Measurements from ENCODE around the gene HK2.

The HK2 gene

DNA sequence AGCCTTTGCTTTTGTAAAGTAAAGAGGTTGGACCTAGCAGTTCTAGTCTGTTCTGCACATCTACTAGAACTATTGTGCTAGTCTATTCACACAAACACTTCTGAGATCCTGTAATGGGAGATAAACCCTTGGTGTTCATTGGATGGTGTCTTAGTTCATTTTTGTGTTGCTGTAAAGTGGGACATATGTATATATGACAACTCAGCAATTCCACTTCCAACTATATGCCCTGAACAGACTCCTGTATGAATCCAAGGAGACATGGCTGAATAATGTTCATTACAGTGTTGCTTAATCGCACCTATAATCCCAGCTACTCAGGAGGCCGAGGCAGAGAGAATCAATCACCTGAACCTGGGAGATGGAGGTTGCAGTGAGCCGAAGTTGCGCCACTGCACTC, 23.3 kb downstream of the HK2 start:
- Histone ChIP-seq H3K4me1 (ENCODE audit: insufficient read depth, low read length) (no peaks in the 10 kb centered on the region), H3K27ac (ENCODE audit: low read length) (no peak overlapping the region), H3K4me2 (ENCODE audit: insufficient read depth, low read length) (no peak overlapping the region), H3K9me3 (ENCODE audit: insufficient read depth, low read length, severe bottlenecking) (no peaks in the 10 kb centered on the region), H3K9ac (ENCODE audit: low read depth, low read length) (no peak overlapping the region), H3K36me3 (ENCODE audit: insufficient read depth, low read length) (peaks cover 95% of the 10 kb centered on the region), H3K27me3 (ENCODE audit: insufficient read depth, low read length, poor library complexity) (no peaks in the 10 kb centered on the region), H3K4me3 (ENCODE audit: low read depth in 1 of 2, low read length in 2 of 2) (no peak overlapping the region), H2AFZ (ENCODE audit: low read depth, low read length) (no peak overlapping the region), H4K20me1 (ENCODE audit: insufficient read depth, low read length) (peaks cover 52% of the 10 kb centered on the region), H3K79me2 (ENCODE audit: insufficient read depth, low read length) (peaks cover 81% of the 10 kb centered on the region)
- TF ChIP-seq, protein P1, sequence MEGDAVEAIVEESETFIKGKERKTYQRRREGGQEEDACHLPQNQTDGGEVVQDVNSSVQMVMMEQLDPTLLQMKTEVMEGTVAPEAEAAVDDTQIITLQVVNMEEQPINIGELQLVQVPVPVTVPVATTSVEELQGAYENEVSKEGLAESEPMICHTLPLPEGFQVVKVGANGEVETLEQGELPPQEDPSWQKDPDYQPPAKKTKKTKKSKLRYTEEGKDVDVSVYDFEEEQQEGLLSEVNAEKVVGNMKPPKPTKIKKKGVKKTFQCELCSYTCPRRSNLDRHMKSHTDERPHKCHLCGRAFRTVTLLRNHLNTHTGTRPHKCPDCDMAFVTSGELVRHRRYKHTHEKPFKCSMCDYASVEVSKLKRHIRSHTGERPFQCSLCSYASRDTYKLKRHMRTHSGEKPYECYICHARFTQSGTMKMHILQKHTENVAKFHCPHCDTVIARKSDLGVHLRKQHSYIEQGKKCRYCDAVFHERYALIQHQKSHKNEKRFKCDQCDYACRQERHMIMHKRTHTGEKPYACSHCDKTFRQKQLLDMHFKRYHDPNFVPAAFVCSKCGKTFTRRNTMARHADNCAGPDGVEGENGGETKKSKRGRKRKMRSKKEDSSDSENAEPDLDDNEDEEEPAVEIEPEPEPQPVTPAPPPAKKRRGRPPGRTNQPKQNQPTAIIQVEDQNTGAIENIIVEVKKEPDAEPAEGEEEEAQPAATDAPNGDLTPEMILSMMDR (IDR thresholded peaks at IDR 0.05; ENCODE audit: borderline replicate concordance, extremely low read depth, low read length, poor library complexity, severe bottlenecking) = no peak
- TF ChIP-seq EZH2 (IDR thresholded peaks at IDR 0.05; ENCODE audit: borderline replicate concordance, low read depth, low read length, severe bottlenecking) = no peak
- DNase-seq = no peak
- ATAC-seq (ENCODE audit: insufficient read depth, low read depth) = no peak

DNA sequence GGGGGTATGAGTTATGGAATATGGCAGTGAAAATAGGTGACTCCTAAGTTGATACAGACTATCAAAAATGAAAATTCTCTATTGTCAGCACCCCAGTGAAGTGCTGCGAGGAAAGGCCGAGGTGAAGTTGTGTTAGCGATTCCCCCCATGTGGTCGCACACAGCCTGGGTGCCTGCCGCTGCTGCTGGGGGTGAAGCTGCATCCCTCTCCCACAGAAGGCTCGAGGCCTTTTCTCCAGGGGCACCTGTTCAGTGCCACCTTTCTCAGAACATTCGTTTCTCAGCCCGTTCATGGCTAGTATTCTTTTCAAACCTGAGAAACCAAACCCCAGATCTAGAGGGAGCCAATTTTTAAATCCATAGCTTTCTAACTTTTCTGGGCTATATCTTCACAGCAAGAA, 23.8 kb downstream of the HK2 start:
- H3K9ac ChIP-seq (ENCODE audit: low read depth, low read length) = no peak overlapping the region
- no peak for TF ChIP-seq EZH2 (IDR thresholded peaks at IDR 0.05; ENCODE audit: borderline replicate concordance, low read depth, low read length, severe bottlenecking)
- TF ChIP-seq, protein P1 (IDR thresholded peaks at IDR 0.05; ENCODE audit: borderline replicate concordance, extremely low read depth, low read length, poor library complexity, severe bottlenecking) = no peak
- peaks cover 81% of the 10 kb centered on the region for H3K79me2 ChIP-seq (ENCODE audit: insufficient read depth, low read length)
- H3K9me3 ChIP-seq (ENCODE audit: insufficient read depth, low read length, severe bottlenecking) = no peaks in the 10 kb centered on the region
- H3K27ac ChIP-seq (ENCODE audit: low read length) = no peak overlapping the region
- DNase-seq (no peak), ATAC-seq (ENCODE audit: insufficient read depth, low read depth) (no peak)
- no peaks in the 10 kb centered on the region for H3K27me3 ChIP-seq (ENCODE audit: insufficient read depth, low read length, poor library complexity)
- no peak overlapping the region for H3K4me3 ChIP-seq (ENCODE audit: low read depth in 1 of 2, low read length in 2 of 2)
- H3K4me2 ChIP-seq (ENCODE audit: insufficient read depth, low read length) = no peak overlapping the region
- peaks cover 53% of the 10 kb centered on the region for H4K20me1 ChIP-seq (ENCODE audit: insufficient read depth, low read length)
- no peak overlapping the region for H2AFZ ChIP-seq (ENCODE audit: low read depth, low read length)
- H3K36me3 ChIP-seq (ENCODE audit: insufficient read depth, low read length) = peaks cover 95% of the 10 kb centered on the region
- H3K4me1 ChIP-seq (ENCODE audit: insufficient read depth, low read length) = no peaks in the 10 kb centered on the region

DNA sequence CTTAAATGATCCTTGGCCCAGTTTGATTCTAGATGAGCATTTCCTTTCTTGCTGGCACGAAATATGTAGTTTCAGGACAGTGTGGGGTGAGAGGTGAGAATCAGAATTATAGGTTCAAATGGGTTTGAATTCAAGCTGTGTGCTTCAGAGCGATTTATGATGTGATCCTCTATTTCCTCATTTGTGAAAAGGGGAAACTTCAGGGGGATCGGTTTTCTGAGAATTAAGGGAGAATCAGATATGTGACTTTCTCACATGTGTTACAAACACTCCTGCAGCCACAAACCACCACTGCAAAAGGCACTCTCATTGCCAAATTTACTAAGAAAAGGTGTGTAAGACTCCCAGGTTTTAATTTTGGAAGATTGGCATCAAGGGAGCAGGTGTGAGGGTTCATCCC, 24.4 kb downstream of the HK2 start:
- H3K79me2 ChIP-seq (ENCODE audit: insufficient read depth, low read length) = peaks cover 81% of the 10 kb centered on the region
- H3K9ac ChIP-seq (ENCODE audit: low read depth, low read length) = no peak overlapping the region
- no peaks in the 10 kb centered on the region for H3K27me3 ChIP-seq (ENCODE audit: insufficient read depth, low read length, poor library complexity)
- peaks cover 95% of the 10 kb centered on the region for H3K36me3 ChIP-seq (ENCODE audit: insufficient read depth, low read length)
- no peak overlapping the region for H3K4me3 ChIP-seq (ENCODE audit: low read depth in 1 of 2, low read length in 2 of 2)
- no peaks in the 10 kb centered on the region for H3K9me3 ChIP-seq (ENCODE audit: insufficient read depth, low read length, severe bottlenecking)
- no peaks in the 10 kb centered on the region for H3K4me1 ChIP-seq (ENCODE audit: insufficient read depth, low read length)
- no peak overlapping the region for H3K27ac ChIP-seq (ENCODE audit: low read length)
- no peak overlapping the region for H3K4me2 ChIP-seq (ENCODE audit: insufficient read depth, low read length)
- no peak overlapping the region for H2AFZ ChIP-seq (ENCODE audit: low read depth, low read length)
- TF ChIP-seq, protein P1 (IDR thresholded peaks at IDR 0.05; ENCODE audit: borderline replicate concordance, extremely low read depth, low read length, poor library complexity, severe bottlenecking) = no peak
- TF ChIP-seq EZH2 (IDR thresholded peaks at IDR 0.05; ENCODE audit: borderline replicate concordance, low read depth, low read length, severe bottlenecking) = no peak
- DNase-seq (no peak), ATAC-seq (ENCODE audit: insufficient read depth, low read depth) (no peak)
- peaks cover 52% of the 10 kb centered on the region for H4K20me1 ChIP-seq (ENCODE audit: insufficient read depth, low read length)

DNA sequence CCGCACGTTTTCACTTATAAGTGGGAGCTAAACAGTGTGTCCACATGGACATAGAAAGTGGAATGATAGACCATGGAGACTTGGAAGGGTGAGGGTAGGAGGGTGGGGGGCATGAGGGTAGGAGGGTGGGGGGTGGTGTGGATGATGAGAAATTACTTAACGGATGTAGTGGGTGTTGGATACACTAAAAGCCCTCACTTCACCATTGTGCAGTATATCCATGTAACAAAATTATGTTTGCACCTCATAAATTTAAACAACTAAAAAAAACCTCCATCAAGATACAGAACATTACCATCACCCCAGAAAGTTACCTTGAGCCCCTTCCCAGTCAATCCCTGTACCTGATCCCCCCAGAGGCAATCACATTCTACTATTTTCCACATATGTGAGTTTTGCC, 26.2 kb downstream of the HK2 start:
- Histone ChIP-seq H3K4me3 (ENCODE audit: low read depth in 1 of 2, low read length in 2 of 2) (no peak overlapping the region), H4K20me1 (ENCODE audit: insufficient read depth, low read length) (peaks cover 55% of the 10 kb centered on the region), H3K79me2 (ENCODE audit: insufficient read depth, low read length) (peaks cover 84% of the 10 kb centered on the region), H3K27me3 (ENCODE audit: insufficient read depth, low read length, poor library complexity) (no peaks in the 10 kb centered on the region), H3K9me3 (ENCODE audit: insufficient read depth, low read length, severe bottlenecking) (no peaks in the 10 kb centered on the region), H3K4me1 (ENCODE audit: insufficient read depth, low read length) (no peaks in the 10 kb centered on the region; the same call in 1 of the 2 replicates), H3K4me2 (ENCODE audit: insufficient read depth, low read length) (no peak overlapping the region), H3K27ac (ENCODE audit: low read length) (no peak overlapping the region), H3K36me3 (ENCODE audit: insufficient read depth, low read length) (peaks cover 93% of the 10 kb centered on the region), H3K9ac (ENCODE audit: low read depth, low read length) (no peak overlapping the region), H2AFZ (ENCODE audit: low read depth, low read length) (no peak overlapping the region)
- DNase-seq = no peak
- TF ChIP-seq, protein P1 (IDR thresholded peaks at IDR 0.05; ENCODE audit: borderline replicate concordance, extremely low read depth, low read length, poor library complexity, severe bottlenecking) = no peak
- no peak for TF ChIP-seq EZH2 (IDR thresholded peaks at IDR 0.05; ENCODE audit: borderline replicate concordance, low read depth, low read length, severe bottlenecking)
- ATAC-seq (ENCODE audit: insufficient read depth, low read depth) = no peak

Measured in DND-41 (cell line).